GM19324 (cell line): Measurements from ENCODE around the gene TSPAN14.
"Not testable (repeated sequence)": the region's sequence is repeated elsewhere in the genome, so short reads cannot be mapped to it uniquely, and the experiment has no call there.

Experiments used
- ATAC-seq: cut with Tn5 transposase; IDR thresholded peaks from one replicate; pipeline ENCODE4 v1.9.1; 2021; ENCODE audit warnings: mild to moderate bottlenecking, moderate library complexity; ENCODE audit not compliant: unreplicated experiment, low FRiP score

Gene TSPAN14

DNA sequence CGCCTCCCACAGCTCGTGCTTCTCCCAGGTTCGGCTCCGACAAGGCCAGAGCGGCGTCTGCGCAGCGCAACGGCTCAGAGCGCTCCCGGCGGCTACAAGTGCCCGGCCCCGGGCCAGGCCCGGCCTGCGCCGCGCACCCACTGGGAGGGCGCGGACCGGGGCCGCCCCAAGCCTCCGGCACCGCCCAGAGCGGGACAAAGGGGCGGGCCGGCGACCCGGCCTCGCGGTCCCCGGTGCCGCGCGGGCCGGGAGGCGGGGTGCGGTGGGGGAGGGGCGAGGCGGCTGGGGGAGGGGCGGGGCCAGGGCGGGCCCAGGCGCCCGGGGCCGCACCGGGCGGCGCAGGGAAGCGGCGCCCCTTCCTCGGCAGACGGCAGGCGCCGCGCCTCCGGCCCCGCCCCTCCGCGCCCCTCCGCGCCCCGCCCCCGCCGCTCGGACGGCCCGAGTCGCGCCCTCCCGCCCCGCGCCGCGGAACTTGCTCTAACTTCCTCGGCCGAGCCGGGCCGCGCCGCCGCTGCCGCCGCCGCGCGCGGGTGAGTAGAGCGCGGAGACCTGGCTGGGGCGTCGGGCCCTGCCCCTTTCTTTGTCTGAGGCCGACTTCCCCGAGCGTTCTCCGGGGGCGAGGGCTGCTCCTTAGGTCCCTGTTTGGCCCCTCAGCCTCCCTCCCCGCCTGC is at the start of gene TSPAN14:
Gene TSPAN14 (plus strand): TSS at position 469 of the 671 bp plus-strand sequence. CDS start 34,924 bp downstream, outside the sequence.
- ATAC-seq: peak; percentile 87

GRCh38 chr10:80405035-80405434 is 49.1 kb upstream of the TSPAN14 start:
- ATAC-seq: no peak

DNA sequence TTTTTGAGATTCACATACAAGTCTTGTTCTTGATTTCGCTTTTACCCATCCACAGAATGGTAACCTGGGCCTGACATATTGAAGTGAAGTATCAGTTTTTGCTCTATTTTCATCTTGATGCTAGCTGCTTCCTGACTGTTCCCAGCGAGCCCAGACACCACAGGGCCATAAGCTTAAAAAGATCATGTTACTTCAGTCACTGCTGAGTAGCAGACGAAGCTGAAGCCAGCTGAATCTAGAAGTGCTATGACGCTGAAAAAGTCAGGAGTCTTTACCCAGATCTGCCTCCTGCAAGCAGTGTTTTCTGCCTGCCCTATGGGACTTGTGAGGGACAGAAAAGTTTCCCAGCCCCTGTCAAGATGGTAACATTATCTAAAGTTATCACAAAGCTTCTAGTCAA is 48.5 kb upstream of the TSPAN14 start:
- ATAC-seq: no peak

- ATAC-seq: no peak
These were observed 47.9 kb upstream of the TSPAN14 start for GRCh38 chr10:80406204-80406603.

DNA sequence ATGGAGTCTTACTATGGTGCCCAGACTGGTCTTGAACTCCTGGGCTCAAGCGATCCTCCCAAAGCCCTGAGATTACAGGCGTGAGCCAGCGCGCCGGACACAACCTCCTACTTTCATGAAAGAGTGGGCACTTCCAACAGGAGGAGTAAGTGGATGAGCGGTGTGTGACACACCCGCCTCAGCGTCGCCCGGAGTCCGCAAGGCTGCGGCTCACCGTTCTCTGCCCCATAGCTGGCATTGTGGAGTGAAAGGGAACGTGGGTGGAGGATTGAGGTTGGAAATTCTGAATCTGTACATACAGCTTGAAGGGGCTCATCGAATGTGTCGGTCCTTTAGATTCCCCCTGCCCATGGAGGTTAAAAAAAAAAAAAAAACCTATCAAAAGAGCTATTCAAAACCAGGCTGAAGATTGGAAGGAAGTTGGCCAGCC is 46.3 kb upstream of the TSPAN14 start:
- peak; percentile 18 for ATAC-seq

- ATAC-seq: peak; percentile 92
These were observed 45.6 kb upstream of the TSPAN14 start, which contains the start of gene PRXL2A for GRCh38 chr10:80408242-80409101. PRXL2A (plus strand) TSS chr10:80408551; CDS start chr10:80420468, 11,917 bp downstream.

GRCh38 chr10:80409121-80409520 is 45.0 kb upstream of the TSPAN14 start:
- ATAC-seq: no peak

GRCh38 chr10:80410122-80410521 is 44.0 kb upstream of the TSPAN14 start:
- no peak for ATAC-seq

DNA sequence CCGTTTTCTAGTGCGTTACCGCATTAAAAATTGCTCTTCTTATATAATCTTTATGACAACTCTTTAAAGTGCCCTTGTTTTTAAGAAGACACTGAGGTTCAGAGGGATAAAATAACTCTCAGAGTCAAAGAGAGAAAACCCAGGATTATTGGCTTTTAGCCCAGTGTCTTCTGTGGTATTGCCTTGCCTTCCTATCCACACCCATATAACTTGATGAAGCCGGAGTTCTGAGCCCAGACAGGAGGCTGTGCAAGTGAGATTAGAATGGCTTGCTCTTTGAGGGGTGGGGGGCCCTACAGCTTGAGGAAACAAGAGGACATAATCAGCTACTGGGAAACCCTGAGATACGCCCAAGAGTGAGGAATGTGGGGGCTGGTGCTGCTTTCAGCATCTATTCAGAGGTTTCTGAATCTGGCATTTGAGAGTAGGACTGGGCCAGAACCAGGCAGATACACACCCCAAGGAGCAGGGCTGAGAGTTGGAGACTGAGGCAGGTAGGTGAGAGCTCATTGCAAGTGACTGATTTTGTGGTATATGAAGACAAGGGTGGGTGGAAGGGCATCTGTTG is 43.4 kb upstream of the TSPAN14 start:
- ATAC-seq: no peak

GRCh38 chr10:80411267-80411668 is 42.8 kb upstream of the TSPAN14 start:
- no peak for ATAC-seq

GRCh38 chr10:80411681-80412220 is 42.4 kb upstream of the TSPAN14 start:
- ATAC-seq: no peak

DNA sequence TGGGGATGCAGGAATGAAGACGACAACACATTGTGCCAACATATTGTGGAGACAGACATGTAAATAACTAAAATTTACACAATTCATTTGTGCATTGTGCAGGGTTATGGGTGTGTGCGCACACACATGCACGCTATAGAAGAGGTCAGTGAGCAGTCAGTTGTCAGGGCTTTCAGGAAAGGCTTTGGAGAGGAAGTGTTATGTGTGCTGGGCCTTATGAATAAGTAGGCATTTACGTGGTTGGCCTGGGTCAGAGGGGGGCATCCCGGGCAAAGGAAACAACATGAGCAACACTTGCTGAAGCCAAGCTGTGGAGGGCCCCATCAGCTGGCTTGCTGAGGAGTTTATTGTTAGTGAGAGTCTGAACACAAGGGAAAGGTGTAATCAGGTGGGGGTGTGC is 41.6 kb upstream of the TSPAN14 start:
- ATAC-seq: no peak

- ATAC-seq: no peak
These were observed 40.7 kb upstream of the TSPAN14 start for GRCh38 chr10:80413271-80413996.

GRCh38 chr10:80414142-80414895 is 39.8 kb upstream of the TSPAN14 start:
- ATAC-seq: no peak

DNA sequence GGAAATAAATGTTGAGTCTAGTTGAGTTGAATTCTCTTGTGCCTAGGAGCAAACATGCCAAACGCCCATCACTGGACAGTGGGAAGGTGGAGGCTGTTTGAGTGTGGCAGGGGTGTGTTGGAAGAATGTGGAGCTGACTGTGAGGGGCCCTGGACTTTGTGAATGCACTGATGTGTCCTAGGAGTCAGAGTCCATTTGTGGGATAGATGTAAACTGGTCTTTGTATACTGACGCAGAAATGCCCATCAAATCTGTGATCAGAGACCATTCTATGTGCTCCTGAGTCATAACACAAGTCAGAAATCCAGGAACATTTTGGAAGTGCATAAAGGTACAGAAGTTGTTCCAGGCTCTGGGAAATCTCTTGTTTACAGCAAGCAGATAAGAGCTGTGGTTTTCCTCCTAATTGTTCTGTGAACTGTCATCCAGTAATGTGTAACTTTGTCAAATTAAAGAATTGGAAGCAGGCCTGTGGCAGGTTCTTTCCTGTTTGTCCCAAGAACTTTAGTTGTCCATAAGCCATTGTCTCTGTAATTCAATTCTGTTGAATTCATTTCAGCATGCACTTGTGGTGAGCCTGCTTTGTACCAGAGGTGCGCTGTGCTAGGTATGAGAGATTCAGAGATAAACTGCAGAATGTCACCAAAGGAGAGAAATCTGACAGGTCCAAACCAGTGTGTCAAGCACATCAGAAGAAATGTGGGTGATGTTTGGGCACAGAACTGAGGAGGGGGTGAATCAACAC is 38.2 kb upstream of the TSPAN14 start:
- ATAC-seq: no peak

DNA sequence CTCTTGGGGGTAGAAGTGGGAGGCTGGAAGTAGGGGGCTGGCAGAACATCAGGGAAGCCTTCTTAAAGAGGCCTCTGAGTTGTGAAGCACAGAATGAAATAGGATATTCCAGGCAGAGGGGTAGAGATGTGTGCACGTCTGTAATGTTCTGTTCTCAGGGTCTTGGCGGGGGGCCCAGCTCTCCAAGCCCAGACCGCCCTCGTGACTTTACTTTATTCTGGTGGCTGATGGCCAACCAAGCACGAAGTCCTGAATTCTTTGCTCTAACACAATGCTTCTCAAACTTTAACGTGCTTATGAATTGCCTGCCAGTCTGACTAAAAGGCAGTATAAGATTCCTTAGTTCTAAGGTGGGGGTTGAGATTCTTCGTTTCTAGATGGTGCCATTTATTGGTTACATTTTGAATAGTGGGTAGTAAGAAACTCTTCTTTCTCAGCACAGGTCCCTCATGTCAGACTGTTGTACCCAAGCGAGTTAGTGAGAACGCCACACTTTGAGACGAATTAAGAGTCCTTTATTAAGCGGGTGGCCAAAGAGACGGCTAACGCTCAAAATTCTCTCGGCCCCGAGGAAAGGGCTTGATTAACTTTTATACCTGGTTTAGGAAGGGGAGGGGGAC is 37.5 kb upstream of the TSPAN14 start:
- ATAC-seq: no peak

DNA sequence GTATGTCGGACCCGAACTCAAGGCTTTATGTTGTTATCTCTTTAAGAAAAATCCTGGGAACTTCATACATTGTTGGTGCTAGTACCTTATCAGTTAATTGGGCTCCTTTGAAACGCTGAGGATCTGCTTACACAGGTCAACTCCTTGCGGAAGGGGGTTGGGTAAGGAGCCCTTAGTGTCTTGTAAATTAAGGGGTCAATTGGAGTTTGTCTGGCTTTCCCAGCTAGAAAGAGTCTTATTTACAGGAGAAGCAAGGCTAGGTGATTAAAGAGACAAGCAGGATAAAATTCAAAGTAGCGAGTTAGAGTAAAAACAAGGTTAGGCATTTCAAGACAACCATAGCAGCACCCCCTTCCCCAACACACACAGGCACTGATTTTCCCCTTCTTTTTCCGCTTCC is 36.9 kb upstream of the TSPAN14 start:
- ATAC-seq: not testable (repeated sequence)

- peak; percentile 6 for ATAC-seq
These were observed 32.9 kb upstream of the TSPAN14 start for GRCh38 chr10:80421050-80421706.
